H1 (cell line): ENCODE measurements around the gene PACSIN2. TPM values are rescaled to one million over a fixed set of nuclear protein-coding genes. Genes with fewer than 3 reads are reported as not detected.

Experiments used
- CTCF ChIA-PET: fragments of 300-600 bp; sonication (Branson Sonifier 250); formaldehyde crosslinking; loops from one replicate; lab custom pipeline; 2021; ENCODE audit not compliant: partially characterized antibody; lab: Charles Lee
- POLR2A ChIA-PET: fragments of 300-600 bp; sonication (Branson Sonifier 250); formaldehyde crosslinking; loops from one replicate; lab custom pipeline; 2021; ENCODE audit warnings: inconsistent platforms; ENCODE audit not compliant: partially characterized antibody; lab: Charles Lee
- DNase-seq, 2 experiments: peaks; one replicate each; pipeline versions ENCODE4 v3.0.0 to v3.0.0-alpha.2; 2010 to 2022; ENCODE audit warnings: low spot score in 2 of 2, low read depth in 1 of 2, mixed read lengths in 1 of 2
- FAIRE-seq: peaks from 2 replicates; lab custom pipeline; 2011; peaks lifted over from hg19 to GRCh38; lab: Jason Lieb, UNC
- H2AFZ ChIP-seq: 2 replicates; pipeline ENCODE4 v1.8.1; 2012; ENCODE audit warnings: low read length, inconsistent platforms
- H2AK5ac ChIP-seq: 2 replicates; pipeline ENCODE4 v1.6.1; 2013; ENCODE audit warnings: low read depth, low read length
- H2BK120ac ChIP-seq: replicated peaks from 2 replicates; pipeline ENCODE3; 2013; ENCODE audit warnings: low read depth, low read length, inconsistent platforms
- H2BK12ac ChIP-seq: 2 replicates; pipeline ENCODE4 v1.6.1; 2013; ENCODE audit warnings: low read depth, low read length
- H2BK15ac ChIP-seq: 2 replicates; pipeline ENCODE4 v1.6.1; 2013; ENCODE audit warnings: low read length
- H2BK20ac ChIP-seq: 2 replicates; pipeline ENCODE4 v1.6.1; 2013; ENCODE audit warnings: low read length
- H2BK5ac ChIP-seq: 2 replicates; pipeline ENCODE4 v1.6.1; 2013; ENCODE audit warnings: low read depth, low read length
- H3K14ac ChIP-seq: 2 replicates; pipeline ENCODE4 v1.6.1; 2013; ENCODE audit warnings: inconsistent platforms; ENCODE audit not compliant: insufficient read length
- H3K18ac ChIP-seq: 2 replicates; pipeline ENCODE4 v1.6.1; 2013; ENCODE audit warnings: low read length; ENCODE audit errors: extremely low read depth
- H3K23ac ChIP-seq: 2 replicates; pipeline ENCODE4 v1.6.1; 2013; ENCODE audit warnings: inconsistent platforms; ENCODE audit not compliant: insufficient read length
- H3K23me2 ChIP-seq: 2 replicates; pipeline ENCODE4 v1.6.1; 2013; ENCODE audit warnings: low read depth, low read length
- H3K27ac ChIP-seq: 2 replicates; pipeline ENCODE4 v1.6.1; 2011; ENCODE audit warnings: low read depth, low read length, inconsistent platforms
- H3K27me3 ChIP-seq, 4 experiments: replicated peaks in 1 of 4; 1 replicate in 1 of 4; 2 replicates in 3 of 4; pipeline versions ENCODE4 v1.6.1 to v1.8.1; 2011 to 2013; ENCODE audit warnings: low read length in 3 of 4, mild to moderate bottlenecking in 3 of 4, inconsistent platforms in 2 of 4, mixed read lengths in 2 of 4, moderate library complexity in 1 of 4; ENCODE audit not compliant: control insufficient read depth in 3 of 4, insufficient read depth in 3 of 4; ENCODE audit errors: extremely low read depth in 1 of 4
- H3K36me3 ChIP-seq, 4 experiments: 2 replicates each; pipeline versions ENCODE4 v1.6.1 to v1.8.1; 2011 to 2013; ENCODE audit warnings: mild to moderate bottlenecking in 4 of 4, low read length in 3 of 4, moderate library complexity in 2 of 4, control low read depth in 1 of 4, inconsistent platforms in 1 of 4; ENCODE audit not compliant: insufficient read depth in 4 of 4, control insufficient read depth in 2 of 4
- H3K4ac ChIP-seq: replicated peaks from 2 replicates; pipeline ENCODE3; 2013; ENCODE audit warnings: low read length, low read depth, mixed read lengths, inconsistent platforms; ENCODE audit not compliant: insufficient read length
- H3K4me1 ChIP-seq, 4 experiments: replicated peaks in 1 of 4; 1 replicate in 1 of 4; 2 replicates in 3 of 4; pipeline versions ENCODE4 v1.6.1 to v1.8.1; 2011 to 2013; ENCODE audit warnings: low read length in 3 of 4, inconsistent platforms in 2 of 4, mixed read lengths in 1 of 4; ENCODE audit not compliant: insufficient read depth in 4 of 4, control insufficient read depth in 3 of 4
- H3K4me2 ChIP-seq, 2 experiments: 2 replicates each; pipeline versions ENCODE4 v1.6.1 to v1.8.1; 2011 to 2013; ENCODE audit warnings: low read depth in 2 of 2, low read length in 2 of 2, control low read depth in 1 of 2, inconsistent platforms in 1 of 2, mild to moderate bottlenecking in 1 of 2; ENCODE audit not compliant: insufficient read depth in 1 of 2
- H3K4me3 ChIP-seq, 4 experiments: fragments of 200-600, 300-600 bp in 1 of 4; sonication (generic), shearing (Covaris generic), sonication (Bioruptor Twin) in 1 of 4; 2 replicates each; pipeline versions ENCODE4 v1.5.1 to v1.8.1; 2011 to 2016; ENCODE audit warnings: low read length in 4 of 4, low read depth in 3 of 4, control low read depth in 2 of 4, inconsistent platforms in 2 of 4, mild to moderate bottlenecking in 2 of 4, mixed read lengths in 1 of 4, moderate library complexity in 1 of 4; ENCODE audit not compliant: insufficient read depth in 2 of 4; ENCODE audit errors: extremely low read depth in 1 of 4
- H3K56ac ChIP-seq: replicated peaks from 2 replicates; pipeline ENCODE3; 2013; ENCODE audit warnings: low read depth, mild to moderate bottlenecking, mixed read lengths, low read length, inconsistent platforms; ENCODE audit not compliant: insufficient read length
- H3K79me1 ChIP-seq: 2 replicates; pipeline ENCODE4 v1.6.1; 2013; ENCODE audit warnings: low read depth, low read length, control low read depth
- H3K79me2 ChIP-seq, 2 experiments: 2 replicates each; pipeline versions ENCODE4 v1.6.1 to v1.8.1; 2012 to 2013; ENCODE audit warnings: low read length in 2 of 2, mild to moderate bottlenecking in 2 of 2, inconsistent platforms in 1 of 2; ENCODE audit not compliant: insufficient read depth in 2 of 2, control insufficient read depth in 1 of 2
- H3K9ac ChIP-seq, 4 experiments: replicated peaks in 1 of 4; 1 replicate in 1 of 4; 2 replicates in 3 of 4; pipeline versions ENCODE4 v1.6.1 to v1.8.1; 2011 to 2013; ENCODE audit warnings: low read depth in 3 of 4, low read length in 3 of 4, control low read depth in 2 of 4, mild to moderate bottlenecking in 2 of 4, moderate library complexity in 2 of 4, inconsistent platforms in 1 of 4; ENCODE audit errors: extremely low read depth in 1 of 4
- H3K9me3 ChIP-seq, 2 experiments: 2 replicates each; pipeline versions ENCODE4 v1.6.1 to v1.8.1; 2012 to 2013; ENCODE audit warnings: mild to moderate bottlenecking in 2 of 2, moderate library complexity in 2 of 2, control low read depth in 1 of 2, inconsistent platforms in 1 of 2, low read depth in 1 of 2, low read length in 1 of 2, mixed read lengths in 1 of 2; ENCODE audit not compliant: insufficient read depth in 2 of 2
- H4K20me1 ChIP-seq, 2 experiments: replicated peaks in 1 of 2; 2 replicates each; pipeline versions ENCODE3 to v1.8.1; 2011 to 2013; ENCODE audit warnings: inconsistent platforms in 2 of 2, low read length in 2 of 2, mild to moderate bottlenecking in 1 of 2; ENCODE audit not compliant: insufficient read depth in 2 of 2, control insufficient read depth in 1 of 2
- H4K5ac ChIP-seq: 2 replicates; pipeline ENCODE4 v1.6.1; 2013; ENCODE audit warnings: low read length, low read depth, mixed read lengths, inconsistent platforms; ENCODE audit not compliant: insufficient read length
- H4K8ac ChIP-seq: 2 replicates; pipeline ENCODE4 v1.8.0; 2013; ENCODE audit warnings: mild to moderate bottlenecking, moderate library complexity, low read length, inconsistent platforms; ENCODE audit not compliant: insufficient read depth; ENCODE audit errors: extremely low read depth
- H4K91ac ChIP-seq: replicated peaks from 2 replicates; pipeline ENCODE3; 2013; ENCODE audit warnings: low read length, mixed read lengths, inconsistent platforms; ENCODE audit not compliant: insufficient read length
- BCL11A ChIP-seq, 2 experiments: IDR thresholded peaks; one replicate each; pipeline ENCODE4 v1.6.1; 2011; ENCODE audit warnings: low read depth in 2 of 2, low read length in 2 of 2, mild to moderate bottlenecking in 2 of 2
- CTCF ChIP-seq, 3 experiments: IDR thresholded peaks; 1 replicate in 2 of 3; 2 replicates in 1 of 3; pipeline versions ENCODE4 v1.5.1 to v1.6.1; 2011; ENCODE audit warnings: low read length in 3 of 3, mild to moderate bottlenecking in 3 of 3, inconsistent platforms in 2 of 3, low read depth in 1 of 3, moderate library complexity in 1 of 3; ENCODE audit not compliant: insufficient read depth in 1 of 3; ENCODE audit errors: control extremely low read depth in 1 of 3
- FOSL1 ChIP-seq: IDR thresholded peaks from 2 replicates; pipeline ENCODE4 v1.6.1; 2011; ENCODE audit warnings: mild to moderate bottlenecking, low read depth, low read length, moderate library complexity; ENCODE audit not compliant: insufficient read depth
- NRF1 ChIP-seq: IDR thresholded peaks from 2 replicates; pipeline ENCODE4 v1.6.1; 2011; ENCODE audit warnings: mild to moderate bottlenecking, low read depth, low read length, improper control_type of control experiment
- PHF8 ChIP-seq: fragments of 200-600 bp; sonication (generic); conservative IDR thresholded peaks from 2 replicates; pipeline ENCODE4 v1.7.1; 2012; ENCODE audit warnings: low read depth, mild to moderate bottlenecking, inconsistent platforms, low read length, moderate library complexity
- RBBP5 ChIP-seq: IDR thresholded peaks from 2 replicates; pipeline ENCODE4 v1.7.1; 2012; ENCODE audit warnings: low read depth, mild to moderate bottlenecking, inconsistent platforms, low read length, moderate library complexity, borderline replicate concordance
- SIRT6 ChIP-seq: IDR thresholded peaks from one replicate; pipeline ENCODE4 v1.7.1; 2012; ENCODE audit warnings: low read length, inconsistent platforms
- SIX5 ChIP-seq: IDR thresholded peaks from 2 replicates; pipeline ENCODE4 v1.6.1; 2011; ENCODE audit warnings: mild to moderate bottlenecking, low read depth, low read length
- TCF12 ChIP-seq: IDR thresholded peaks from 2 replicates; pipeline ENCODE4 v1.6.1; 2011; ENCODE audit warnings: low read depth, mild to moderate bottlenecking, low read length
- ZNF274 ChIP-seq: IDR thresholded peaks from 2 replicates; pipeline ENCODE4 v1.7.0; 2012; ENCODE audit warnings: low read length, borderline replicate concordance; ENCODE audit errors: extremely low read depth
- WGBS, 2 experiments: shearing (Covaris generic) in 1 of 2; methylation state at CpG; one replicate each; pipeline versions ENCODE4 v1.1.6 to v1.1.7; 2013 to 2015; ENCODE audit warnings: low lambda C conversion rate in 2 of 2, mixed read lengths in 2 of 2, inconsistent platforms in 1 of 2, low coverage in 1 of 2, missing lambda C conversion rate in 1 of 2; ENCODE audit not compliant: insufficient replicate concordance in 2 of 2, insufficient coverage in 1 of 2, insufficient read length in 1 of 2; ENCODE audit errors: extremely low coverage in 1 of 2, missing lambda C conversion rate in 1 of 2; 5-methylcytosine and 5-hydroxymethylcytosine counted together
- polyA plus RNA-seq, 7 experiments: library from polyadenylated mRNA; depleted of rRNA in 3 of 7; stranded (reverse) in 5 of 7; unstranded in 2 of 7; fragments of >200 nt in 5 of 7; fragments of 200-250 nt in 2 of 7; gene quantifications; 1 replicate in 5 of 7; 2 replicates in 1 of 7; 4 replicates in 1 of 7; pipeline versions ENCODE4 v1.2.1 to v1.2.3, GENCODE V29; 2011 to 2013; ENCODE audit warnings: missing spikeins in 2 of 7, mixed read lengths in 2 of 7
- total RNA-seq: library from RNA; stranded (reverse); fragmentation: NEBNext Ultra II Directional; extraction: Animal tissue kit (Norgen Biotek cat#: 25700); gene quantifications from 2 replicates; pipeline ENCODE4 v1.2.1, GENCODE V29; 2021

PACSIN2 gene
- total and polyA plus RNA-seq, 2 of the 8 experiments (the other 6 are each of a cell fraction or from before 2014, with no cell fraction given) = 44.8 to 64.2 TPM

- no peak overlapping the region for H3K4ac ChIP-seq
- no peak overlapping the region for H4K8ac ChIP-seq
- no peak overlapping the region for H2BK5ac ChIP-seq
- H4K91ac ChIP-seq = no peak overlapping the region
- no peak overlapping the region for H3K23ac ChIP-seq
- no peak overlapping the region for H2AFZ ChIP-seq
- no peaks in the 10 kb centered on the region for H3K9me3 ChIP-seq
- H3K4me1 ChIP-seq = peaks cover 7 to 21% (median 12%) of the 10 kb centered on the region in 4 experiments
- H3K79me1 ChIP-seq = peaks cover 16% of the 10 kb centered on the region
- POLR2A ChIA-PET = interaction anchor here (7.5 kb wide), 1 partner anchor 8 kb away, joined by 94 read pairs; no protein-coding TSS in a partner anchor
- no peak overlapping the region for H2BK12ac ChIP-seq
- CTCF ChIA-PET = interaction anchor here (0.7 to 3.2 kb wide), 6 partner anchors 22 to 109 kb away, joined by 3 to 9 read pairs (median 4); no protein-coding TSS in a partner anchor
- no peak overlapping the region for H3K14ac ChIP-seq
- H2BK120ac ChIP-seq = no peak overlapping the region
- peaks cover 14% of the 10 kb centered on the region for H3K23me2 ChIP-seq
- no peak overlapping the region for H2AK5ac ChIP-seq
- peaks cover 11 to 22% of the 10 kb centered on the region in 2 experiments for H4K20me1 ChIP-seq
- no peak overlapping the region for H4K5ac ChIP-seq
- H2BK20ac ChIP-seq = no peak overlapping the region
- H3K9ac ChIP-seq = no peak overlapping the region
- DNase-seq (no peak), FAIRE-seq (no peak)
- 95% methylated on average over 6 of the region's 6 CpGs; no CpG with 5 or more reads in 1 of the 2 experiments for WGBS, 2 experiments
- H3K79me2 ChIP-seq = peaks cover 20 to 67% of the 10 kb centered on the region in 2 experiments
- H3K4me2 ChIP-seq = no peak overlapping the region; a peak in 1 of 4 replicates
- H3K56ac ChIP-seq = no peak overlapping the region
- no peak for TF ChIP-seq FOSL1
- TF ChIP-seq TCF12 = no peak
- no peak for TF ChIP-seq CTCF (IDR thresholded peaks at IDR 0.05; ENCODE audit: control extremely low read depth in 1 of 3, insufficient read depth in 1 of 3, low read depth in 1 of 3, low read length in 3 of 3)
- no peak for TF ChIP-seq NRF1
- TF ChIP-seq RBBP5 = no peak
- TF ChIP-seq SIX5 = no peak
- TF ChIP-seq ZNF274 = no peak
- no peak for TF ChIP-seq PHF8
- no peak for TF ChIP-seq BCL11A (IDR thresholded peaks at IDR 0.05; ENCODE audit: low read depth in 2 of 2, low read length in 2 of 2)
- TF ChIP-seq SIRT6 = no peak
- TF ChIP-seq, all 59 proteins: peak for 0
- Histone ChIP-seq H3K27me3 (peaks cover 0 to 5% (median 1%) of the 10 kb centered on the region in 4 experiments; a peak in 3 of 7 replicates), H3K18ac (no peak overlapping the region), H3K36me3 (no peaks in the 10 kb centered on the region), H2BK15ac (no peak overlapping the region), H3K27ac (no peak overlapping the region), H3K4me3 (no peak overlapping the region)
Measured at GRCh38 chr22:43012390-43012789, 2.6 kb downstream of the PACSIN2 start.
